Measurements from ENCODE around the gene ZNF302.

The ZNF302 gene

GRCh38 chr19:34731019-34731829 is 53.7 kb downstream of the ZNF302 start:
- in situ Hi-C loops (cut with HindIII; ENCODE audit: low sequenced_read_pairs), result no loop called here

GRCh38 chr19:34731964-34732363 is 54.5 kb downstream of the ZNF302 start:
- in situ Hi-C loops (cut with HindIII; ENCODE audit: low sequenced_read_pairs), result no loop called here

- in situ Hi-C loops (cut with HindIII; ENCODE audit: low sequenced_read_pairs), result no loop called here
These were observed 55.2 kb downstream of the ZNF302 start for GRCh38 chr19:34732612-34733211.

- in situ Hi-C loops (cut with HindIII; ENCODE audit: low sequenced_read_pairs), result no loop called here
These were observed 55.8 kb downstream of the ZNF302 start for GRCh38 chr19:34733266-34733745.

DNA sequence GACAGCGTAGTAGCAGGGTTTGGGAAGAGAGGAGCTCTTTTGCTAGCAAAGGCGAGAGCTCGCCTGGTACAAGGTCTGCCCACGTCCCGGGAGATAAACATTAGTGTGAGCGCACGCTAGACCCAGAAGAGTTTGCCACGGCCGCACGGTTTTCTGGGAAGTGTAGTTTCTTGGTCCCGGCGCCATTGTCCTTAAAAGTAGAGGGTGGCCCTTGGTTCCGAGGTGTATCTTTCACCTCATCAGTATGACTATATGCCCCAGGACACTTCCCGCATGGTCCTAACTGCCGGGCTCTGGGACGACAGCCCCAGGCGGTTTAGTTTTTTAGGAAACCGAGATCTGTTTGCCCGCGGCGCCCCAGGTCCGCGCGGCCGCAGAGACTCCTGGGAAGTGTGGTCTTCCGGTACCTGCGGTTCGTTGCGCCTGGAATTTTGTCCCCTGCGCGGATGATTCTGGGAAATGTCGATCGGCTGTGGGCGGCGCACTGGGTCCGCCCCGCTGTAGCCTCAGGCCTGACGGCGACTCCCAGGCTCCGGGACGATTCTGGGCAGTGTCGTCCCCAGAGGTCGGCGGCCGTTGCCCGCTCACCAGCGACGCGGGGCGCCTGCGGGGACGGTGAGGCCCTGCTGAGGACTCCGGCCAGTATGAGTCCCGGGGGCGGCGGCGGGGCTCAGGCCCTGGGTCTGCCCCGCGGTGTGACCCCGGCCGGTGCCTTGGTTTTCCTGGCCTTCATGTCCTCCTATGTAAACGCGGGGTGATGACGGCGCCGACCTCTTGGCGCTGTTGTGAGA is 56.5 kb downstream of the ZNF302 start, which contains the start of gene ZNF181:
Gene ZNF181 (plus strand): TSS at position 498 of the 791 bp plus-strand sequence. CDS start 795 bp downstream, outside the sequence.
- in situ Hi-C loops (cut with HindIII; ENCODE audit: low sequenced_read_pairs), result no loop called here

DNA sequence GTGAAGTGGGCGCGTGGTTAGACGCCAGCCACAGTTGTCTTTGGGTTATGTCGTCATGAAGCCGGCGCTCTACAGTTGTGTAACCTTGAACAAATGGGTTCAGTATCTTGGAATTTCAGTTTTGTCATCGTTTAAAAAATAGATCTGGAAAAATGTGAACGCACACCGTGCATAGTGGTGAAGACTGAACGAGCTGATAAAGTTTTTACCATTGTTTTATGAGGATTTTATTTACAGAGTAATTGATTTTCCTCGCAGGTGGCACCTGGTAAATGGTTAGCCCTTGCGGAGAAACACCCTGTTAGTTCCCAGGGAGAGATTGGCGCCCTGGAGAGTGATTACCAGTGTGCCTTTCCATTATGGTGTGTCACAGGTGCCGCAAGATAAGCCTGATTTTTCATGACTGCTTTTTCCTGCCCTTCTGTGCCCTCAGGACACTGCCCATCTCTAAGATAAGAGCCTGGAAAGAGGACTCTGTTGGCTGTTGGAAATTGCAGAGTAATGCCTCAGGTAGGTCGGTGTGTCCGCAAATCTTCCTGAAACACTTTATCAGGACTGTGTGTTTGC is 57.1 kb downstream of the ZNF302 start:
- in situ Hi-C loops (cut with HindIII; ENCODE audit: low sequenced_read_pairs), result loop anchor here (5.0 kb wide), 1 partner anchor 47 kb away; no protein-coding TSS in a partner anchor

Measured in endothelial cell of hepatic sinusoid (primary cell).